ENCODE results near the gene HMGXB4. TPM values are rescaled to one million over a fixed set of nuclear protein-coding genes. Genes with fewer than 3 reads are reported as not detected.

The HMGXB4 gene
- total RNA-seq, 4 donors from 2014 or later, result 12.4 to 19.9 (median 17.0) TPM

- H3K27me3 ChIP-seq, result no peaks in the 10 kb centered on the region
- H3K4me1 ChIP-seq, result no peaks in the 10 kb centered on the region
- H3K36me3 ChIP-seq, result peaks cover 38 to 90% (median 80%) of the 10 kb centered on the region in 4 donors
- intact Hi-C loops (cut with DNase I), result no loop called here
- H3K27ac ChIP-seq (replicated peaks in 1 of 4), result no peak overlapping the region
- H3K4me3 ChIP-seq, result no peak overlapping the region
- TF ChIP-seq POLR2A (IDR thresholded peaks at IDR 0.05; ENCODE audit: low read depth) (no peak), EP300 (IDR thresholded peaks at IDR 0.05) (no peak)
- no peaks in the 10 kb centered on the region for H3K9me3 ChIP-seq
- WGBS, result 87% methylated on average over 3 of the region's 3 CpGs
- DNase-seq (ENCODE audit: extremely low spot score), result no peak
Measured at GRCh38 chr22:35266277-35266676, 9.0 kb downstream of the HMGXB4 start.

- DNase-seq (ENCODE audit: extremely low spot score), result no peak
- Histone ChIP-seq H3K9me3 (no peaks in the 10 kb centered on the region), H3K27me3 (no peaks in the 10 kb centered on the region), H3K4me3 (no peak overlapping the region), H3K27ac (replicated peaks in 1 of 4) (no peak overlapping the region), H3K36me3 (peaks cover 22 to 99% (median 75%) of the 10 kb centered on the region in 4 donors), H3K4me1 (no peaks in the 10 kb centered on the region)
- TF ChIP-seq CTCF (IDR thresholded peaks at IDR 0.05) (no peak), POLR2A (IDR thresholded peaks at IDR 0.05; ENCODE audit: low read depth) (no peak), EP300 (IDR thresholded peaks at IDR 0.05) (no peak), POLR2AphosphoS5 (IDR thresholded peaks at IDR 0.05) (no peak)
- intact Hi-C loops (cut with DNase I), result no loop called here
- WGBS, result 98% methylated on average over 3 of the region's 3 CpGs
Measured at GRCh38 chr22:35269630-35270029, 12.3 kb downstream of the HMGXB4 start.

DNA sequence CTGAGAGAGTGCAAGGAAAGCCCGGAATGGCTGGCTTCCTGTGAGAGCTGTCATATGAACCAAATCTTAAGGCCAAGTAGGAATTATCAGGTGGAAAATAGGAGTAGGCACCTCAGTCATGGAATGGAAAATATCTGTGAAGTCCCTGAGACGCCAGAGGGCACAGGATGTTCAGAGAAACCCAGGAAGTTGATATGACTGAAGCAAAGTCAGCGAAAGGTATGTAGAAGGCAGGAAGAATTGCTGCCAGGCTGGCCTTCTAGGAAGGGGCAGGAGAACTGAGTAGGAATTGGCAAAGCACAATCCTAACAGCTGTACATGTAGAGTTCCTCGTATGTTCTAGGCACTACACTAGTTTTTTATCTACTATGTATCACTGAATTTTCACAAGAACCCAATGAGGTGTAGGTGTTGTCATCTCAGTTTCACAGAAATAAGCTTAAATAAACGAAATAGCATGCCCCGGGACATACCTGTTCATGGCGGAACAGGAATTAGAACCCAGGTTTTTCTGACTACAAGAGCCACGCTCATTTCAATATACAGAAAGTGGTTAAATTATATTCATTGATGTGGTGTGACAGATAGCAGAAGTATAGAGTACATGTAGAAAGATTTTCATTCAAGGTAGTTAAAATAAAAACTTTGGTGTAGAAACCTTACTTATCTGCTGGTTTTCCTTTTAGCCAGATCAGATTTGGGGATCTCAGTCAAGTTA lies 17.0 kb downstream of the HMGXB4 start:
- no peak for DNase-seq (ENCODE audit: extremely low spot score)
- peaks cover 0 to 84% (median 36%) of the 10 kb centered on the region in 4 donors for H3K36me3 ChIP-seq
- no peak overlapping the region for H3K4me3 ChIP-seq
- intact Hi-C loops (cut with DNase I), result no loop called here
- no peak overlapping the region for H3K27ac ChIP-seq (replicated peaks in 1 of 4)
- H3K9me3 ChIP-seq, result no peaks in the 10 kb centered on the region
- WGBS, result 96% methylated on average over 8 of the region's 8 CpGs
- H3K4me1 ChIP-seq, result no peaks in the 10 kb centered on the region
- H3K27me3 ChIP-seq, result no peaks in the 10 kb centered on the region
- TF ChIP-seq EP300 (IDR thresholded peaks at IDR 0.05) (no peak), POLR2A (IDR thresholded peaks at IDR 0.05; ENCODE audit: low read depth) (no peak), CTCF (IDR thresholded peaks at IDR 0.05) (no peak), POLR2AphosphoS5 (IDR thresholded peaks at IDR 0.05) (no peak)

GRCh38 chr22:35275580-35275979 lies 18.3 kb downstream of the HMGXB4 start:
- H3K36me3 ChIP-seq, result peaks cover 0 to 76% (median 25%) of the 10 kb centered on the region in 4 donors

DNA sequence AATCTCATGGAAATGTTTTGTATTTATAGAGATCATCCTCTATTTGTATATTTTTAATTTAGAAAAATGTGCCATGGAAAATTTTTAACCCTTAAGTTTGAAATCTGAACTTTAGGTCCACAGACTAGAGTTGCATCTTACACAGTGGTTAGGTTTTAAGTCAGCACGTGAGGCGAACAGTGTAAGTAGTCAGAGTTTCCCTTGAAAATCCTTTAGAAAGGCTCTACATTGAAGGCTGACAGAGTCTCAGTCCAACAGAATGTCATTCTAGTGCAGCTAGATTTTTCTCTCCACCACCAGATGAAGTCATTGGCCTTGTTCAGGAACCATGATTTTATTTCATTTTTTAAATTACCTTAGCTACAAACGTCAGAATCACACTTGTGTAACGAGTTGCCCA lies 18.7 kb downstream of the HMGXB4 start:
- H3K27me3 ChIP-seq, result no peaks in the 10 kb centered on the region
- no peaks in the 10 kb centered on the region for H3K4me1 ChIP-seq
- intact Hi-C loops (cut with DNase I), result no loop called here
- no peak for DNase-seq (ENCODE audit: extremely low spot score)
- TF ChIP-seq POLR2AphosphoS5 (IDR thresholded peaks at IDR 0.05) (no peak), EP300 (IDR thresholded peaks at IDR 0.05) (no peak), POLR2A (IDR thresholded peaks at IDR 0.05; ENCODE audit: low read depth) (no peak)
- H3K9me3 ChIP-seq, result no peaks in the 10 kb centered on the region
- H3K36me3 ChIP-seq, result peaks cover 0 to 72% (median 25%) of the 10 kb centered on the region in 4 donors
- H3K4me3 ChIP-seq, result no peak overlapping the region
- no peak overlapping the region for H3K27ac ChIP-seq (replicated peaks in 1 of 4)
- WGBS, result 87% methylated on average over 4 of the region's 4 CpGs

More at GRCh38 chr22:35275580-35275979, 18.3 kb downstream of the HMGXB4 start:
- TF ChIP-seq CTCF (IDR thresholded peaks at IDR 0.05) (no peak), POLR2A (IDR thresholded peaks at IDR 0.05; ENCODE audit: low read depth) (no peak), POLR2AphosphoS5 (IDR thresholded peaks at IDR 0.05) (no peak), EP300 (IDR thresholded peaks at IDR 0.05) (no peak)
- 100% methylated on average over 1 of the region's 1 CpG for WGBS
- H3K4me3 ChIP-seq, result no peak overlapping the region
- H3K27me3 ChIP-seq, result no peaks in the 10 kb centered on the region
- intact Hi-C loops (cut with DNase I), result no loop called here
- no peaks in the 10 kb centered on the region for H3K4me1 ChIP-seq
- no peak for DNase-seq (ENCODE audit: extremely low spot score)
- no peak overlapping the region for H3K27ac ChIP-seq (replicated peaks in 1 of 4)
- no peaks in the 10 kb centered on the region for H3K9me3 ChIP-seq

Measured in esophagus muscularis mucosa (tissue), 4 donors.